PFSK-1 (cell line): ENCODE measurements around the gene HS6ST3.

Experiments
- FOXP2 ChIP-seq: optimal IDR thresholded peaks from 2 replicates; pipeline ENCODE3; 2011; ENCODE audit warnings: borderline replicate concordance, control low read depth, inconsistent platforms; ENCODE audit not compliant: insufficient read depth; ENCODE audit errors: extremely low read length, extremely low read depth
- POLR2AphosphoS5 ChIP-seq: IDR thresholded peaks from 2 replicates; pipeline ENCODE4 v1.6.1; 2012; ENCODE audit warnings: low read depth, mild to moderate bottlenecking, control low read depth, low read length, moderate library complexity
- REST ChIP-seq, 2 experiments: IDR thresholded peaks; 2 replicates each; pipeline versions ENCODE4 v1.6.1 to v1.8.0; 2011 to 2012; ENCODE audit warnings: low read depth in 2 of 2, low read length in 2 of 2, control low read depth in 1 of 2, inconsistent platforms in 1 of 2, mild to moderate bottlenecking in 1 of 2, moderate library complexity in 1 of 2; ENCODE audit not compliant: insufficient read depth in 1 of 2
- SIN3A ChIP-seq: IDR thresholded peaks from 2 replicates; pipeline ENCODE4 v1.6.1; 2012; ENCODE audit warnings: mild to moderate bottlenecking, low read length, moderate library complexity, borderline replicate concordance; ENCODE audit not compliant: insufficient read depth
- TAF1 ChIP-seq: IDR thresholded peaks from 2 replicates; pipeline ENCODE4 v1.6.1; 2012; ENCODE audit warnings: low read length, control low read depth, borderline replicate concordance; ENCODE audit not compliant: insufficient read depth

Gene HS6ST3

GRCh38 chr13:96161141-96161540, 71.2 kb downstream of the HS6ST3 start:
- TF ChIP-seq SIN3A: no peak
- TF ChIP-seq TAF1: no peak

GRCh38 chr13:96165840-96166239, 75.9 kb downstream of the HS6ST3 start:
- no peak for TF ChIP-seq SIN3A
- TF ChIP-seq POLR2AphosphoS5: no peak
- TF ChIP-seq FOXP2: no peak
- TF ChIP-seq TAF1: no peak
- TF ChIP-seq REST (IDR thresholded peaks at IDR 0.05; ENCODE audit: insufficient read depth in 1 of 2, low read depth in 2 of 2, low read length in 2 of 2): no peak

- TF ChIP-seq SIN3A (no peak), FOXP2 (no peak), REST (IDR thresholded peaks at IDR 0.05; ENCODE audit: insufficient read depth in 1 of 2, low read depth in 2 of 2, low read length in 2 of 2) (no peak), TAF1 (no peak), POLR2AphosphoS5 (no peak)
Measured at GRCh38 chr13:96172066-96172465, 82.2 kb downstream of the HS6ST3 start.

- no peak for TF ChIP-seq POLR2AphosphoS5
- TF ChIP-seq FOXP2: no peak
- TF ChIP-seq REST (IDR thresholded peaks at IDR 0.05; ENCODE audit: insufficient read depth in 1 of 2, low read depth in 2 of 2, low read length in 2 of 2): no peak
- TF ChIP-seq TAF1: no peak
- TF ChIP-seq SIN3A: no peak
Measured at GRCh38 chr13:96178759-96179158, 88.9 kb downstream of the HS6ST3 start.

GRCh38 chr13:96179309-96179708, 89.4 kb downstream of the HS6ST3 start:
- TF ChIP-seq FOXP2: no peak
- no peak for TF ChIP-seq POLR2AphosphoS5
- TF ChIP-seq TAF1: no peak
- TF ChIP-seq SIN3A: no peak
- no peak for TF ChIP-seq REST (IDR thresholded peaks at IDR 0.05; ENCODE audit: insufficient read depth in 1 of 2, low read depth in 2 of 2, low read length in 2 of 2)
